Measurements from ENCODE around the gene DNAH9. TPM values are rescaled to one million over a fixed set of nuclear protein-coding genes. Genes with fewer than 3 reads are reported as not detected.

The DNAH9 gene
- polyA plus RNA-seq, 1 donor from 2014 or later, result 2.0 TPM

- Histone ChIP-seq H3K9ac (ENCODE audit: low read length) (no peak overlapping the region), H3F3A (ENCODE audit: insufficient read depth, low read length, poor library complexity, severe bottlenecking) (no peaks in the 10 kb centered on the region), H3K27ac (ENCODE audit: low read length) (no peak overlapping the region), H4K20me1 (ENCODE audit: insufficient read depth) (no peaks in the 10 kb centered on the region), H3K4me3 (ENCODE audit: low read length) (no peak overlapping the region), H3K9me3 (ENCODE audit: low read length) (peaks cover 4% of the 10 kb centered on the region), H3K9me2 (ENCODE audit: insufficient read depth, low read length) (no peaks in the 10 kb centered on the region), H2AFZ (ENCODE audit: low read depth, low read length) (no peak overlapping the region), H3K79me2 (replicated peaks; ENCODE audit: insufficient read depth, low read length) (no peaks in the 10 kb centered on the region), H3K4me2 (ENCODE audit: low read length) (no peak overlapping the region), H3K36me3 (ENCODE audit: insufficient read depth, low read length) (no peaks in the 10 kb centered on the region), H3K27me3 (ENCODE audit: insufficient read depth, low read depth, low read length) (no peaks in the 10 kb centered on the region)
- TF ChIP-seq CTCF (IDR thresholded peaks at IDR 0.05; ENCODE audit: poor library complexity, severe bottlenecking), result no peak
- no peak for TF ChIP-seq REST (IDR thresholded peaks at IDR 0.05; ENCODE audit: borderline replicate concordance)
- TF ChIP-seq RAD21 (conservative IDR thresholded peaks at IDR 0.05), result no peak
- no peak for TF ChIP-seq POLR2AphosphoS5 (IDR thresholded peaks at IDR 0.05)
- TF ChIP-seq TAF1 (IDR thresholded peaks at IDR 0.05; ENCODE audit: low read depth), result no peak
- no peak for TF ChIP-seq EZH2 (IDR thresholded peaks at IDR 0.05; ENCODE audit: borderline replicate concordance, insufficient read depth, low read length, poor library complexity, severe bottlenecking)
- TF ChIP-seq MXI1 (conservative IDR thresholded peaks at IDR 0.05; ENCODE audit: poor library complexity, severe bottlenecking), result no peak
- TF ChIP-seq EP300 (conservative IDR thresholded peaks at IDR 0.05; ENCODE audit: poor library complexity, severe bottlenecking), result no peak
- no peak for TF ChIP-seq SMC3 (conservative IDR thresholded peaks at IDR 0.05; ENCODE audit: poor library complexity)
Measured at GRCh38 chr17:11671126-11671525, 72.9 kb downstream of the DNAH9 start.

- H2AFZ ChIP-seq (ENCODE audit: low read depth, low read length), result no peak overlapping the region
- H3K4me3 ChIP-seq (ENCODE audit: low read length), result no peak overlapping the region
- H4K20me1 ChIP-seq (ENCODE audit: insufficient read depth), result no peaks in the 10 kb centered on the region
- no peaks in the 10 kb centered on the region for H3K27me3 ChIP-seq (ENCODE audit: insufficient read depth, low read depth, low read length)
- TF ChIP-seq REST (IDR thresholded peaks at IDR 0.05; ENCODE audit: borderline replicate concordance) (no peak), CTCF (IDR thresholded peaks at IDR 0.05; ENCODE audit: poor library complexity, severe bottlenecking) (no peak), TAF1 (IDR thresholded peaks at IDR 0.05; ENCODE audit: low read depth) (no peak), SMC3 (conservative IDR thresholded peaks at IDR 0.05; ENCODE audit: poor library complexity) (no peak), EZH2 (IDR thresholded peaks at IDR 0.05; ENCODE audit: borderline replicate concordance, insufficient read depth, low read length, poor library complexity, severe bottlenecking) (no peak), EP300 (conservative IDR thresholded peaks at IDR 0.05; ENCODE audit: poor library complexity, severe bottlenecking) (no peak), POLR2AphosphoS5 (IDR thresholded peaks at IDR 0.05) (no peak), RAD21 (conservative IDR thresholded peaks at IDR 0.05) (no peak), MXI1 (conservative IDR thresholded peaks at IDR 0.05; ENCODE audit: poor library complexity, severe bottlenecking) (no peak)
- no peaks in the 10 kb centered on the region for H3F3A ChIP-seq (ENCODE audit: insufficient read depth, low read length, poor library complexity, severe bottlenecking)
- no peaks in the 10 kb centered on the region for H3K36me3 ChIP-seq (ENCODE audit: insufficient read depth, low read length)
- H3K9ac ChIP-seq (ENCODE audit: low read length), result no peak overlapping the region
- no peaks in the 10 kb centered on the region for H3K9me2 ChIP-seq (ENCODE audit: insufficient read depth, low read length)
- no peak overlapping the region for H3K27ac ChIP-seq (ENCODE audit: low read length)
- H3K4me2 ChIP-seq (ENCODE audit: low read length), result no peak overlapping the region
- no peaks in the 10 kb centered on the region for H3K9me3 ChIP-seq (ENCODE audit: low read length)
- no peaks in the 10 kb centered on the region for H3K79me2 ChIP-seq (replicated peaks; ENCODE audit: insufficient read depth, low read length)
Measured at GRCh38 chr17:11682646-11683045, 84.4 kb downstream of the DNAH9 start.

All from neural cell (in vitro differentiated cells).